Posterior cingulate gyrus (tissue), 11 donors: ENCODE results near the gene ARAP3.
A peak's percentile ranks its signal among the peaks of the same experiment; 100 is the strongest.

Source experiments
- DNase-seq, 10 donors: peaks; one replicate each; pipeline versions ENCODE4 v3.0.0 to v3.0.0-alpha.2; 2020 to 2021; ENCODE audit warnings: mixed read lengths in 3 of 10
- intact Hi-C: fragments of 100-400 bp; cut with DNase I; formaldehyde crosslinking; loops from one replicate; pipeline ENCODE4 v1.15.1; 2023

The ARAP3 gene

DNA sequence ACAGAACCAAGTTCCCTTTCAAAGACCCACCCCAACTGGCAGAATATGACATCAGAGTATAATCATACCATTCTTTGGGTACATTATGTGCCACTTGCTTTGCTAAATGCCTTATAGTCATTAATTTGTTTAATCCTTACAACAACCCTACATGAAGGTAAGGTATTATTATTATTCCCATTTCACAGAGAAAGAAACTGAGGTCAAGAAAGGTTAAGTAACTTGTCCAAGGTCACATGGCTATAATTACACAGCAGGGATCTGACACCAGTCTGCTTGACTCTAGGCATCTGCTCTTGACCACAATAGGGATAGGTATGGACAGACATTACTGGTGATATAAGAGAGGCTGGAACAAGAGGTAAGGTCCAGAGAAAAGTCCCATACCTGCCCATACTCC is 32.1 kb downstream of the ARAP3 start:
- intact Hi-C loops = no loop called here
- DNase-seq = no peak

GRCh38 chr5:141649056-141649688 is 32.9 kb downstream of the ARAP3 start:
- DNase-seq = peak in 2 of 10 donors; percentile 32 to 84
- intact Hi-C loops = no loop called here

DNA sequence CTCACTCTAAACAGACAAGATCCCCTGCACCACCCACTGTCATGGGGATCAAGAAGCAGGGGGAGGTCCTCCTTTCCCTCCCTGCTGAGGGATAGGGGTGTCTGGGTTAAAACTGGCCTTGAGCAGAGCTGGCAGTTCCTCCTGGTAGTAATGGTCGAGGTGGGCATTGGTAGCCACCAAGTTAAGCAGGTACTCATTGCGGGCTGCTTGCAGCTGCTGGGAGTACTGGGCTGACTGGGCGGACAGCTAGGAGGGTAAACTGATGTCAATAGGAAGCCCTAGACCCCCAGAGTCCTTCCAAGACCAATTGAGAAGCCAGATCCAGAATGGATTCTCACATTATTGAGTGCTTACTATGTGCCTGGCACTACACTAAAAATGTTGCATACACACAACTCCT is 34.2 kb downstream of the ARAP3 start:
- intact Hi-C loops = no loop called here
- peak in 1 of 10 donors; percentile 42 for DNase-seq

DNA sequence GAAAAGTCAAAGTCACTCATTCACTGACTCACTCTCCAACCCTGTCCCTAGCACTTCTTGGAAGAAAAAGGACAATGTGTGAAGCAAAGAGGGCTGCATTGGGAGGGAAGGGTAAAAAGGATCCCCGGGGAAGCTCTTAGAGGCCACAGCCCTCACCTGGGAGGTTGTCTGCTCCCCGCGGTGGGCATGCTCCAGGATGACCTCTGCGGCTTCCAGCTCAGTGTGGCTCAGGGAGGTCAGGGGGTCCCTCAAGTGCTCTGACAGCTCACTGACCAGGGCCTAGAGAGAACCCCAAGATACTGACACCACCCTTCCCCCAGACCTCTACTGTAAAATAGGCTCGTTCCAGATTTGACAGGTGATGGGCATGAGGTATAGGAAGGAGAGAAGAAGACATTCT is 34.8 kb downstream of the ARAP3 start:
- intact Hi-C loops = no loop called here
- DNase-seq = peak in 1 of 10 donors; percentile 63

DNA sequence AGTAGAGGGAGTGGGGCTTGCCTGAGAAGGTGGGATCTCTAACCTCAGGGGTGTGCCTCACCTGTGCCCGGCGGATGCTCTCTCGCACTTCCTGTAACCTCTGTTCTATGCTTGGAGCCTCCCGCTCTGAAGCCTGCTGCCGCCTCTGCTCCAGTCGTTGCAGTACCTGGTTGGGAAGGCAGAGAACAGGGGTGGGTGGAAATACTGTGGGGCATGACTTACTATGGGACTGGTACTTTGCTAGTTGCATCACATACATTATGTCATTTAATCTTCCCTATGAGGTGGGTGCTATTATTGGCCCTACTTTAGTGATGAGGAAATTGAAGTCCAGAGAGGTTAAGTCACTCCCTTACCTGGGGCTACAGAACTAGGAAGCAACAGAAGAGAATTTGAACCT is 36.0 kb downstream of the ARAP3 start:
- intact Hi-C loops = no loop called here
- DNase-seq = peak in 1 of 10 donors; percentile 24

- DNase-seq = no peak
- intact Hi-C loops = no loop called here
Measured at GRCh38 chr5:141641634-141642267, 40.3 kb downstream of the ARAP3 start.

GRCh38 chr5:141640698-141641097 is 41.3 kb downstream of the ARAP3 start:
- DNase-seq = no peak
- intact Hi-C loops = no loop called here

GRCh38 chr5:141640051-141640415 is 42.0 kb downstream of the ARAP3 start:
- intact Hi-C loops = no loop called here
- no peak for DNase-seq

- no peak for DNase-seq
Measured at GRCh38 chr5:141639357-141640050, 42.5 kb downstream of the ARAP3 start.

DNA sequence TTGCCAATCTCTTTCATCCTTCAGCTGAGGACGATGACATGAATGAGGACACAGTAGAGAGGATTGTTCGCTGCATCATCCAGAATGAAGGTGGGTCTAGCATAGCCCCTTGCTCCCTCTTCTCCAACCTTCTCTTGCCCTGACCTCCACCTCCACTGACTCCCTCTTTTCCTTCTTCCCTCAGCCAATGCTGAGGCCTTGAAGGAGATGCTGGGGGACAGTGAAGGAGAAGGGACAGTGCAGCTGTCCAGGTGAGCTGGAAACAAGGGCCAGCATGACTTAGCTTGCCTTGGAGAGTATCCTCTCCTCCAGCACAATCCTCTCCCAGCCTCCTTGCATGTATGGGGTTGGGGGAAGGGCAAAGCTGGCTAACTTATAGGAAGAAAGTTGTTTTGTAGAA is 43.3 kb downstream of the ARAP3 start:
- DNase-seq = no peak

More at GRCh38 chr5:141639357-141640050, 42.5 kb downstream of the ARAP3 start:
- intact Hi-C loops = no loop called here

GRCh38 chr5:141637767-141638419 is 44.1 kb downstream of the ARAP3 start:
- peak in 5 of 10 donors; percentile 12 to 78 (median 24) for DNase-seq
- intact Hi-C loops = loop anchor here (2.0 kb wide), 1 partner anchor 19 kb away; the partner anchor contains the start of gene DIAPH1

More for the DNA sequence above, 43.3 kb downstream of the ARAP3 start:
- intact Hi-C loops = no loop called here

- intact Hi-C loops = loop anchor here (2.0 kb wide), 1 partner anchor 18 kb away; the partner anchor contains the start of gene DIAPH1
- peak in 6 of 10 donors; percentile 23 to 90 (median 46) for DNase-seq
Measured at GRCh38 chr5:141637123-141637766, 44.8 kb downstream of the ARAP3 start.

DNA sequence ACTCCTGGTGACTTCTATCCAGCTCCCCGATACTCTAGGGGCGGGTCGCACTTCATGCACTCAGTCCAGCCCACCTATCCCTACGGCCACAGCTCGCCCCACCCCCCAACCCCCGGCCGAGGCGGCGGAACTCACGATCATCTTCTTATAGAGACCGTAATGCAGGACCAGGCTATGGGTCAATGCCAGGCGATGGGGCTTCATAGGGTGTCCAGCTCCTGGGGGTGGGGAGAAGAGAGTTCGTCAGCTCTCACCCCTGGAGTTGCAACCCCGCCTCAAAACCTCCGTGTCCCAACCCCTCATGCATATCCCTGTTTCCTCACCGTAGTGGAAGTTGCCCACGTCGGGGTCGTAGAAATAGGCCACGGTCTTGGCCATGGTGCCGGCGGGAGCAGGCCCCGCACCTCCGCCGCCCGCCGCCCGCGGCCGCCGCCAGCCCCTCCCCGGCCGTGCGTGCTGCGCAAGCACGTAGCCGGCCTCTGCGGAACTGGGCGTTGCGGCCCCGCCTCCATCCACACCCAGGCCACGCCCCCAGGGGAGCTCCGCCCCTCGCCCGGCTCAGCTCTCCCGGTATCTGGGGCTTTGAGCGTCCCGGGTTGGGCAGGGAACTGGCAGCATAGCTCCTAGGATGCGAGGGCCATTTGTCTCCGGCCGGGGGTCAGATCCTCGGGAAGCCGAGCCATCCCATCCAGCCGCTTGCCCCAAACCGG is 45.5 kb downstream of the ARAP3 start, which contains the start of the genes HDAC3 and RELL2:
HDAC3 (minus strand) TSS at position 437 of the 710 bp plus-strand sequence; CDS start at position 378, 59 bp downstream.
RELL2 (plus strand) TSS at position 585 of the 710 bp plus-strand sequence. CDS start 1,229 bp downstream, outside the sequence.
- peak; percentile 91 to 99 (median 96) for DNase-seq
- intact Hi-C loops = loop anchor here (2.0 kb wide), 1 partner anchor 18 kb away; the partner anchor contains the start of gene DIAPH1

GRCh38 chr5:141636106-141636412 is 46.0 kb downstream of the ARAP3 start:
- DNase-seq = no peak

GRCh38 chr5:141635646-141636045 is 46.4 kb downstream of the ARAP3 start:
- DNase-seq = no peak
- intact Hi-C loops = loop anchor here (2.0 kb wide), 1 partner anchor 17 kb away; the partner anchor contains the start of gene DIAPH1

More at GRCh38 chr5:141636106-141636412, 46.0 kb downstream of the ARAP3 start:
- intact Hi-C loops = loop anchor here (2.0 kb wide), 1 partner anchor 17 kb away; the partner anchor contains the start of gene DIAPH1

GRCh38 chr5:141634720-141635119 is 47.3 kb downstream of the ARAP3 start:
- no peak for DNase-seq
- intact Hi-C loops = no loop called here

DNA sequence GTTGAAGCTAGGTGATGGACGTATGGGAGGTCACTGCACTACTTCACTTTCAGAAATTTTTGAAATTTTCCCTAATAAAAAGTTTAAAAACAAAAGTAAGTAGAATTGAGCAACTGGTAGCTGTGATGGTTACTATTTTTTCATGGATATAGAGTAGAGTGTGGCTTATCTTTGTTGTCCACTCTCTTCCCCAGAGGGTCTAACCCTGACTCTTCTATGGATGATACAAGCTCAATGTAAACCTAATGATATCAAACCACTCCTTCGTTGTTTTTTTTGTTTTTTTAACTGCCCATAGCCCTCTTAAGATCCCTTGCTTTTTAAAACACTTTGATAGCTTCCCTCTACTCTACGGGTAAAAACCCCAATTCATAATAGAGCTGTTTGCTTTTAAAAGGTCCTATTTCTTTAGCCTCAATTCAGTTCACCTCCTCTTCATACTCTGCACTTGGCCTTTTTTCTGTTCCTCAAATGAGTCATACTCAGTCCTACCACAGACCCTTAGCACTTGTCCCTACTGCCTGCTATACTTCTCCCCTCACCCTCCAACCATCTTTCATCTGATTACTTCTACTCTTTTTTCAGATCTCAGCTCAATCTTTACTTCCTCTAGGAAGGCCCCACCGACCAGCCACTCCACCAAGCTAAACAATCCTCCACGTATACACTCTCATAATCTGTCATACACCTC is 48.0 kb downstream of the ARAP3 start:
- intact Hi-C loops = no loop called here
- no peak for DNase-seq

GRCh38 chr5:141632650-141633049 is 49.4 kb downstream of the ARAP3 start:
- DNase-seq = no peak
- intact Hi-C loops = no loop called here
